ENCODE data around the gene SLC35F4.

- TF ChIP-seq POLR2AphosphoS5 (IDR thresholded peaks at IDR 0.05; ENCODE audit: low read depth, low read length) (no peak), REST (IDR thresholded peaks at IDR 0.05; ENCODE audit: insufficient read depth in 1 of 2, low read depth in 2 of 2, low read length in 2 of 2) (no peak), TAF1 (IDR thresholded peaks at IDR 0.05; ENCODE audit: borderline replicate concordance, insufficient read depth, low read length) (no peak), SIN3A (IDR thresholded peaks at IDR 0.05; ENCODE audit: borderline replicate concordance, insufficient read depth, low read length) (no peak), FOXP2 (optimal IDR thresholded peaks at IDR 0.05; ENCODE audit: borderline replicate concordance, extremely low read depth, extremely low read length, insufficient read depth) (no peak)
These were observed 179.6 kb downstream of the SLC35F4 start for GRCh38 chr14:57686304-57686703.

All from PFSK-1 (cell line).